HG03045 (cell line): ENCODE measurements around the gene AMHR2.
"Not testable (repeated sequence)": the region's sequence is repeated elsewhere in the genome, so short reads cannot be mapped to it uniquely, and the experiment has no call there.

Experiments used
- ATAC-seq: cut with Tn5 transposase; IDR thresholded peaks from one replicate; pipeline ENCODE4 v1.9.1; 2021; ENCODE audit warnings: mild to moderate bottlenecking, moderate library complexity; ENCODE audit not compliant: unreplicated experiment

The AMHR2 gene

DNA sequence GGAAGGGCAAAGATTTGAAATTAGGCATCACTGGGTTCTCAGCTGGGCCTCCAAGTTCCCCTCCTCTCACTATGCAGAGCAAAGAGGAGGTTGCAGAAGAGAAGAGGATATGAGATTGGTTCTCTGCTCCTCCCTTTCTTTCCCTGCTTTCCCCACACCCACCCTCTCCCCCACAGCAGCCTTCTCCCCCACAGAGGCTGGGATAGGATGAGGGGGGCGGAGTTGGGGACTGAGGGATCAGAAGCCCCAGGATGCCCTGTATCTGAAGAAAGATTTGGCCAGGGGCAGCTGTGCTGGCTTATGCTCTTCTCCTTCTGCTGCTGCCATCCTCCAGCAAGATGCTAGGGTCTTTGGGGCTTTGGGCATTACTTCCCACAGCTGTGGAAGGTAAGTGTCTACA, at the start of gene AMHR2:
Gene AMHR2, plus strand, starts transcription at position 259 of the 400 bp plus-strand sequence. Its CDS starts 80 bp downstream, at position 339.
- no peak for ATAC-seq

DNA sequence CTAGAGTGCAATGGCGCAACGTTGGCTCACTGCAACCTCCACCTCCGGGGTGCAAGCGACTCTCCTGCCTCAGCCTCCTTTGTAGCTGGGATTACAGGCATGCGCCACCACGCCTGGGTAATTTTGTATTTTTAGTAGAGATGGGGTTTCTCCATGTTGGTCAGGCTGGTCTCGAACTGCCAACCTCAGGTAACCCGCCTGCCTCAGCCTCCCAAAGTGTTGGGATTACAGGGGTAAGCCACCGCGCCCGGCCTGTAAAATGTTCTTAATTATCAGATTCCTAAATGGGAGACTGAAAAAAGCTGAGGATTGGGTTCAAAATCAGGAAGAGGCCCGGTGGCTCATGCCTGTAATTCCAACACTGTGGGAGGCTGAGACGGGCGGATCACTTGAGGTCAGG, 49.4 kb upstream of the AMHR2 start:
- not testable (repeated sequence) for ATAC-seq

DNA sequence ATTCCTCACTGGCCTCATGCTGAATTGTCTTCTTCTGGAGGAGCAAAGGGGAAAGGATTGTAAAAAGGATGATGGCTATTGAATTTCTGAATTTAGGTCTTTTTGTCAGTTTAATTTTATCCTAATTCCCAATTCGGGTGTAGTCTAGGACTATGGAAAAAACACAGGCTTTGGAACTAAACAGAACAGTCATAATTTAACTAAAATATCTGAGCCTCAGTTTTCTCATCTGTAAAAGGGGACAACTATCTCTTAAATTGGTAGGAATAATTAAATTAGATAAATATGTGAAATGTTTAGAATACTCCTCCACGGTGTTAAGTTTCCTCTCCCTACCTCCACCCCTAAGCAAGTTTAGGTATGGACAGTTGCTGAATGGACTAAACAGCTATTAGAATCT, 46.9 kb upstream of the AMHR2 start:
- no peak for ATAC-seq

DNA sequence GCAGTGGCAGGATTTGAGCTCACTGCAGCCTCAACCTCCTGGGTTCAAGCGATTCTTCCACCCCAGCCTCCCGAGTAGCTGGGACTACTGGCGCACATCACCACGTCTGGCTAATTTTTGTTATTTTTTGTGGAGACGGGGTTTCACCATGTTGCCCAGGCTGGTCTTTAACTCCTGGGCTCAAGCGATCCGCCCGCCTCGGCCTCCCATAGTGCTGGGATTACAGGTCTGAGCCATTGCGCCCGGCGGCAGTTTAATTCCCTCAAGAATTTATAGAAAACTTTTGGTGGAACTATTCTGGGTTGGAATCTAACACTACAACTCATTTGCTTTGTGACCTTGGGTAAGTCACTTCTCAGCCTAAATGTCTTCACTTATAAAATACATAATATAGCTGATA, 45.4 kb upstream of the AMHR2 start:
- ATAC-seq, result no peak

DNA sequence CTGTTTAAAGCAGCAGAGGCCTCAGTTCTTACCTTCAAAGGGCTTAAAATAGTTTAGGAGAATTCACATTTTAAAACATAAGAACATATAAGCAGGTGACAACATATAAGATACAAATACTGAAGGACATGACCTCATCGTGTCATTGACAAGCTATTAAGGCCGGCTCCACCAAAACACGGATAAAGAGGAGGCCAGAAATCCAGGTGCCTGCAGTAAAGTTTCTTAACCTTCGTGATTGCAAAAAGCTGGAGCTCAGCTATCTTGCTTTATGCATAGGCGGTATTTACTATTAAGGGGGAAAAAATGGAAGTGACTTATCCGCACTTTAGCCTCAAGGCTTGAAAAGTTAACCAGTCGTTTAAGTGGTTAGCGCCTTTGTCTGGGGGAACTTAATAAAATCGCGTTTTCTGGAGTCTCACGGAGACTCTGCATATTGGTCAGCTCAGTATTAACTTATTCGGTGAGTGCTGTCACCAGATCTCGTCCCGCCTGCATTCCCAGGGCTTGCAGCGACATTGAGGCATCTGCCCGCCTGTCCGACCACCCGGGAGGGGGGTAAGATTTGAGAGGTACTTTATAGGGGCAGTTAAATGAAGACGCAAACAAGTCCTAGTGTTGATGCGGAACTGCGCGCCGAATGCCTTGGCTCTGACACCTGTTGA, 44.8 kb upstream of the AMHR2 start:
- ATAC-seq, result no peak

DNA sequence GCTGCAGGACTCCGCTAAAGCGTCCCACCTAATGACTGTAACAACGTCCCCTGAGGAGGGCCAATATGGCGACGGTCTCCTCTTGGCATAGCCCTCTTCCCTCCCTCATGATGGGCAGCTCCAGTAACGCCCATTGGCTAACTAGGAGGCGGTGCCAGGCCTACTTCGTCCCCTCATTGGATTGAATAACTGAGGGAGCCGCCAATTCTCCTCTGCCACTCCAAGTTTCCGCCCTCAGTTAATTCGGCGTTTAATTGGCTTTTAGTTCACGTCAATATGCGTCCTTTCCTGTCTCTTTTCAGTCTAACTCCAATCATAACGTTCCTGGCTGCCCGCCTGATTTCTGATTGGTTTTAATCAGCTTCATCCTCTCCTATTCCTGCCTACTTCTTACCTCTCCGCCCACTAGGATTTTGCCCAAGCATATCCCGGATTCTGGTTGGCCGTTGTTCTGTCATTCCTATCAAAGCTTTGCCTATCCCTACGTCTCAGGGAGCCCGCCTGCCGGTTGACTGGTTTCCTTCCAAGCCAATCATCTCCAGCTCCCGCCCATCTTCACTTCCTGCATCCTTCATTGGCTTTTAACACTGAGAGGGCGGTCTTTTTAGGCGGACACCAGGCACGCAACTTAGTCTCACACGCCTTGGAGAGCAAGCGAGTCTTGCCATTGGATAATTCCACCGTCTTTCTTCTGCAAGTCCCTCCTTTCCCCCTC, 44.1 kb upstream of the AMHR2 start:
- ATAC-seq, result peak; percentile 74

DNA sequence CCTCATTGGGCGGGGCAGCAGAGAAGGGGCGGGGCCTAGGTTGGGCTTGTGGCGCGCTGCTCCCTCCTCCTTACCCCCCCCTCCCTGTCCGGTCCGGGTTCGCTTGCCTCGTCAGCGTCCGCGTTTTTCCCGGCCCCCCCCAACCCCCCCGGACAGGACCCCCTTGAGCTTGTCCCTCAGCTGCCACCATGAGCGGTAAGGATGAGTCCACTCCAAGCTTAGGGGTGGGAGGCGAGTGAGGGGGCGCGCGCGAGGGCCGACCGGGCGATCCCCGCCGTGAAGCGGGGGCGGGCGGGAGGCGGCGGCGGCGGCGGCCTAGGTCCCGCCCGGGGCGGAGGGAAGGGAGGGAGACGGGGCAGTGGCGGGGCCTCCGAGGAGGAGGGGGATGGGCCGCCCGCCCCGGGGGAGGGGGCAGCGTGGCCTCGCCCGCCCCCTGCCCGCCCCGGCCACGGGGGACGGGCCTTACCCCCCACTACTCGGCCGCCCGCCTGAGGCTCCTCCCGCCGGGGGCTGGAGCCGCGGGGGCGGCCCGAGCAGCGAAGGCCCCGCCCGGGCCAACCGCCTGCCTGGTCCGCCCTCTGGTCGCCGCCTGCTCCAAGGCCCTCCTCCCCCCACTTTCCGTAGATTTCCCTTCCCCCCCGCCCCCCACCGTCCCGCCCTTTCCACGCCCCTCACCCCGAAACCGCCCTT, 43.4 kb upstream of the AMHR2 start, which contains the start of gene SP1:
Gene SP1, plus strand, starts transcription at position 73 of the 690 bp plus-strand sequence. Its CDS starts 116 bp downstream, at position 189.
- ATAC-seq, result peak; percentile 44

DNA sequence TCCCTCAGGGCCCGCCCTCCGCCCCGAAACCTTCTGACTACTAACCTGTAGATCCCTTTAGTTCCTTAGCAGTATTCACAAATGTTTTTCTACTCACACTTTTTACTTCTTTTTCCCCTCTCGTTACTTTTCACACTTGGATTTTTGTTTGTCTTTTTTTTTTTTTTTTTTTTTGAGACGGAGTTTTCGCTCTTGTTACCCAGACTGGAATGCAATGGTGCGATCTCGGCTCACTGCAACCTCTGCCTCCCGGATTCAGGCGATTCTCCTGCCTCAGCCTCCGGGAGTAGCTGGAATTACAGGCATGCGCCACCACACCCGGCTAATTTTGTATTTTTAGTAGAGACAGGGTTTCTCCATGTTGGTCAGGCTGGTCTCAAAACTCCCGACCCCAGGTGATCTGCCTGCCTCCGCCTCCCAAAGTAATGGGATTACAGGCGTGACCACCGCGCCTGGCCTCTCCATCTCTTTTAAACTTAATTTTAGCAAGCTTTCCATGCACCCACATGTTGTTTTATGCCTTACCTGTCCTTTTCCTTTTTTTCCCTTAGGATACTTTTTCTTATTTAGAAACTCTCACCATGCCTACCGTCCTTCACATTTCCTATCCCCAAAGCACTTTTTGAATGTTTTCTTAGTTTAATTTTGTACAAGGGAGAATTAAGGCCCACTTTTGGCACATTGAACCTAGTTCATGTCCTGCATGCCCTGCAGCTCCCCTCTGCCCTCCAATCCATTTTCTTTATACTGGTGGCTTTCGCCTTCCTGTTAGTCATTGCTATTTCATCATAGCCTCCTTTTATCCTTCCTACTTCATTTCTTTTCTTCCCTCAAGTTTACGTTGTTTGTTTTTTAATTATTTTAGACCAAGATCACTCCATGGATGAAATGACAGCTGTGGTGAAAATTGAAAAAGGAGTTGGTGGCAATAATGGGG, 42.6 kb upstream of the AMHR2 start:
- no peak for ATAC-seq

DNA sequence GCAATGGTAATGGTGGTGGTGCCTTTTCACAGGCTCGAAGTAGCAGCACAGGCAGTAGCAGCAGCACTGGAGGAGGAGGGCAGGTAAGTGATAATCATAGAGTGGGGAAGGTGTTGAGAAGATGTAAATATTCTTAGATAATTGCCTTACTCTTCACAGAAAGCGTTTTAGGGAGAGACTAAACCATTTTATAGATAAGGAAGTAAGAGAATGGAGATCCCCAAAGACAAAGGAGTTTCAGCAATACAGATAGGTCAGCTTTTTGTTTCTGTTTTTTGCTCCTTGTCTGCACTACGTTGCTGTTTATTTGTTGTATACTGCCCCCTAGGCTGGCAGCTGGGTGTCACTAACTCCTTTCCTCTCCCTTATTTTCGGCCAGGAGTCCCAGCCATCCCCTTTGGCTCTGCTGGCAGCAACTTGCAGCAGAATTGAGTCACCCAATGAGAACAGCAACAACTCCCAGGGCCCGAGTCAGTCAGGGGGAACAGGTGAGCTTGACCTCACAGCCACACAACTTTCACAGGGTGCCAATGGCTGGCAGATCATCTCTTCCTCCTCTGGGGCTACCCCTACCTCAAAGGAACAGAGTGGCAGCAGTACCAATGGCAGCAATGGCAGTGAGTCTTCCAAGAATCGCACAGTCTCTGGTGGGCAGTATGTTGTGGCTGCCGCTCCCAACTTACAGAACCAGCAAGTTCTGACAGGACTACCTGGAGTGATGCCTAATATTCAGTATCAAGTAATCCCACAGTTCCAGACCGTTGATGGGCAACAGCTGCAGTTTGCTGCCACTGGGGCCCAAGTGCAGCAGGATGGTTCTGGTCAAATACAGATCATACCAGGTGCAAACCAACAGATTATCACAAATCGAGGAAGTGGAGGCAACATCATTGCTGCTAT, 41.7 kb upstream of the AMHR2 start:
- ATAC-seq, result no peak

DNA sequence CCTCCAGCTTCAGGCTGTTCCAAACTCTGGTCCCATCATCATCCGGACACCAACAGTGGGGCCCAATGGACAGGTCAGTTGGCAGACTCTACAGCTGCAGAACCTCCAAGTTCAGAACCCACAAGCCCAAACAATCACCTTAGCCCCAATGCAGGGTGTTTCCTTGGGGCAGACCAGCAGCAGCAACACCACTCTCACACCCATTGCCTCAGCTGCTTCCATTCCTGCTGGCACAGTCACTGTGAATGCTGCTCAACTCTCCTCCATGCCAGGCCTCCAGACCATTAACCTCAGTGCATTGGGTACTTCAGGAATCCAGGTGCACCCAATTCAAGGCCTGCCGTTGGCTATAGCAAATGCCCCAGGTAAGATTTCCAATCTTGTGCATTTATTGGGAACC, 40.4 kb upstream of the AMHR2 start:
- ATAC-seq, result no peak

DNA sequence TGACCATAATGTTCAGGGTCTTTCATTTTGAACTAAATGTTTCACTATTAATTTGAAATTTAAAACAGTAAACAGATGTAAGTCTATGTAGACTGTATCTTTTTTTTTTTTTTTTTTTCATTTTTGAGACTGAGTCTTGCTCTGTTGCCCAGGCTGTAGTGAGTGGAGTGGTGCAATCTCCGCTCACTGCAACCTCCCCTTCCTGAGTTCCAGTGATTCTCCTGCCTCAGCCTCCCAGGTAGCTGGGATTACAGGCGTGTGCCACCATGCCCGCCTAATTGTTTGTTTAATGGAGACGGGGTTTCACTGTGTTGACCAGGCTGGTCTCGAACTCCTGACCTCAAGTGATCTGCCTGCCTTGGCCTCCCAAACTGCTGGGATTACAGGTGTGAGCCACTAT, 37.3 kb upstream of the AMHR2 start:
- ATAC-seq, result not testable (repeated sequence)

DNA sequence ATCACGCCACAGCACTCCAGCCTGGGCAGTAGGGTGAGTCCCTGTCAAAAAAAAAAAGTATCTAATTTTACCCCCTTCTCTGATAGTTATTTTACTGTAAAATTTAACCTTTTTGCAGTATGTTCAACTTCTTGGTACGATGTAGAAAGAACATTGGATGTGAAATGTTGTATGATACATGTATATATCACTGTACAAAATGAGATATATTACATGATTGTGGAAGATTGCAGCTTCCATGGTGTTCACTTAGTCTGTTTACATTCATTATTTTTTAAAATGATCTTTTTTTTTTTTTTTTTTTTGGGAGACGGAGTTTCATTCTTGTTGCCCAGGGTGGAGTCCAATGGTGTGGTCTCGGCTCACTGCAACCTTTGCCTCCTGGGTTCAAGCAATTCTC, 34.7 kb upstream of the AMHR2 start:
- no peak for ATAC-seq

DNA sequence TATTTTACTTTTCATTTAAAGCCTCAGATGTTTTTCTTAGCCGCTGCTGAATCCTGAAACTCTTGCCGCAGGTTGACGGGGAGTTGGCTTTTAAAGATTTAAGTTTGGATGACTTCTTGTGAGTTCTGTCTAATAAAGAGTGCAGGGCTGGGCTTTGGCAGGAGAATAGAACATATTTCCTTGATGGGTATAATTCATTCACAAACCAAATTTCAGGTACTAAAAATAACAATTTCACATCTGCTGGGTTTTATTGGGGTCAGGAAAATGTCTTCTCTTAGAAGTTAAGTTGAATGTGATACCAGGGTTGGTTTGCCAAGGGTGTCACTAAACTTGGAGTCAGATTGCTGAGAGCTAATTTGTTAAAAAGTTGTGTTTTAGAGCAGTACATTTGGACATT, 34.0 kb upstream of the AMHR2 start:
- no peak for ATAC-seq

DNA sequence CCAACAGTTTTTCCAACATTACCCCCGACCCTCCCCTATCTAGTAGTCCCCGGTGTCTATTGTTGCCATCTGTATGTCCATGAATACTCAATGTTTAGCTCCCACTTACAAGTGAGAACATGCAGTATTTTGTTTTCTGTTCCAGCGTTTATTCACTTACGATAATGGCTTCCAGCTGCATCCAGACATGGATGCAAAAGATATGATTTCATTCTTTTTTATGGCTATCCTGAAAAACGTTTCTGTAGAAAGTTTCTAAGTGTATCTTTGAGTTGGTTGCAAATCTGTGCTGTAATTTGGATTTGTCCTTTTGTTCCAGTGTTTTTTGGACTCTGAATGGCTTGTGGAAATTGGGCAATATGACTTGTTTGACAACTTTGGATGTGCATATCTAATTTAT, 31.9 kb upstream of the AMHR2 start:
- ATAC-seq, result no peak

DNA sequence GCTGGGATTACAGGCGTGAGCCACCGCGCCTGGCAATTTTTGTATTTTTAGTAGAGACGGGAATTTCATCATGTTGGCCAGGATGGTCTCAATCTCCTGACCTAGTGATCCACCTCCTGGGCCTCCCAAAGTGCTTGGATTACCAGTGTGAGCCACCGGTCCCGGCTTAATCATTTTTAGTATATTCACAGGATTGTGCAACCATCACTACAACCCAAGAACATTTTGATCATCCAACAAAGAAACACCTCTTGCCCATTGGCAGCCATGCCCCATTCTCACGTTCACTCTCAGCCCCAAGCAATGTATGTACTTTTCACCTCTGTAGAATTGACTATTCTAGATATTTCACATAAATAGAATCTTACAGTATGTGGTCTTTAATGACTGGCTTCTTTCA, 23.8 kb upstream of the AMHR2 start:
- ATAC-seq, result no peak

DNA sequence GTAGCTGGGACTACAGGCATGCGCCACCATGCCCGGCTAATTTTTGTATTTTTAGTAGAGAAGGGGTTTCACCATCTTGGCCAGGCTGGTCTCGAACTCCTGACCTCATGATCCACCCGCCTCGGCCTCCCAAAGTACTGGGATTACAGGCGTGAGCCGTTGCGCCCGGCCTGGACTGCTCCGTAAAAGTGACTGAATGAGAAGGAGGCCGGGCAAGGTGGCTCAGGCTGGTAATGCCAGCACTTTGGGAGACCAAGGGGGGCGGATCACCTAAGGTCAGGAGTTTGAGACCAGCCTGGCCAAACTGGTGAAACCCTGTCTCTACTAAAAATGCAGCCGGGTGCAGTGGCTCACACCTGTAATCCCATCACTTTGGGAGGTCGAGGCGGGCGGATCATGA, 21.3 kb upstream of the AMHR2 start:
- not testable (repeated sequence) for ATAC-seq

DNA sequence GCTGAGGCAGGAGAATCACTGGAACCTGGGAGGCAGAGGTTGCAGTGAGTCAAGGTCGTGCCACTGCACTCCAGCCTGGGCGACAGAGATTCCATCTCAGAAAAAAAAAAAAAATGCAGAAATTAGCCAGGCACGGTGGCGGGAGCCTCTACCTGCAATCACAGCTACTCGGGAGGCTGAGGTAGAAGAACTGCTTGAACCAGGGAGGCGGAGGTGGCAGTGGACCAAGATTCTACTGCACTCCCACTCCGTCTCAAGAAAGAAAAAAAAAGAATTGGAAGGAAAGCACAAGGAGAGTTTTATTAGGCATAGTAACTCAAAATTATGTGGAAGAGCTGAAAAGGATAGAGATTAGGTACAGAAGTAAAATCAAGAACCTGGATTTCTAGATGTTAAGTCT, 20.8 kb upstream of the AMHR2 start:
- no peak for ATAC-seq

DNA sequence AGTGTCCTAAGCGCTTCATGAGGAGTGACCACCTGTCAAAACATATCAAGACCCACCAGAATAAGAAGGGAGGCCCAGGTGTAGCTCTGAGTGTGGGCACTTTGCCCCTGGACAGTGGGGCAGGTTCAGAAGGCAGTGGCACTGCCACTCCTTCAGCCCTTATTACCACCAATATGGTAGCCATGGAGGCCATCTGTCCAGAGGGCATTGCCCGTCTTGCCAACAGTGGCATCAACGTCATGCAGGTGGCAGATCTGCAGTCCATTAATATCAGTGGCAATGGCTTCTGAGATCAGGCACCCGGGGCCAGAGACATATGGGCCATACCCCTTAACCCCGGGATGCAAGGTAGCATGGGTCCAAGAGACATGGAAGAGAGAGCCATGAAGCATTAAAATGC, 12.7 kb upstream of the AMHR2 start:
- no peak for ATAC-seq

DNA sequence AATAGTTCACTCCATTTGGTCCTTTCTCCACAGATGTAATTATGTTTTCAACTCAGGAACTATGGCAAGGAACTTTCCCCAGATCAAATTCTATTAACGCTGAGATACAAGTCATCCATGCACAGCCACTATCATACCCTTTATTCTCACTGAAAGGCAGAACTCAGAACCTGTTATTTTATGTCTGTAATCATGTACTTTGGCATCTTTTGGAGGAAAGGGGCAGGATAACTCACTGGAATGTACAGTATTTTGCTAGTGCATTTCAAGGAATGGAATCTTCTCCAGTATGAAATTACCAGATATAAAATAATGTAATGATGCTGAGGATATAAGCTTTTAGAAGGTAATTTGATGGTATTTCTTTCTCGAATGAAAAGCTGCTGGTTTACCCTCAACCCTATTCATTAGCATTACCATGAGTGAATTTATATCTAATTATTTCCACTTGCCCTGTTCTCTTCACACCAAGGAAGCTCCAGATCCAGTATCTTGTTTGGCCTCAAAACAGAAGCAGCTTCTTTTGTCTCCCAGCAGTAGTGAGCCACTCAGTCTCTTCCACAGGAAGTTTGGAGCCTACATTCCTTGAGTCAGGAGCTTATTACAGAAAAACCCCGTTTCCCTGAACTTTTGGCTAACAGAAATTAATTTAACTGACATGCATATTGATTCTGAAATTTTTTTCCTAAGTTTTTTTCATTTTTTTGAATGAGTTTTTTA, 10.0 kb upstream of the AMHR2 start:
- ATAC-seq, result no peak
